MG63 (cell line): ENCODE results near the gene ABCD2. TPM values are rescaled to one million over a fixed set of nuclear protein-coding genes. Genes with fewer than 3 reads are reported as not detected.

Source experiments
- DNase-seq: peaks from one replicate; pipeline ENCODE4 v3.0.0-alpha.2; 2020
- H3K27me3 ChIP-seq: fragments of 250-450 bp; sonication (Bioruptor Pico); 2 replicates; pipeline ENCODE4 v1.5.1; 2020; ENCODE audit warnings: mild to moderate bottlenecking, moderate library complexity
- H3K36me3 ChIP-seq: fragments of 250-450 bp; sonication (Bioruptor Pico); 2 replicates; pipeline ENCODE4 v1.5.1; 2020; ENCODE audit warnings: mild to moderate bottlenecking, moderate library complexity
- H3K4me3 ChIP-seq: fragments of 250-450 bp; sonication (Bioruptor Pico); 2 replicates; pipeline ENCODE4 v1.5.1; 2020; ENCODE audit warnings: mild to moderate bottlenecking, moderate library complexity
- H3K9me3 ChIP-seq: fragments of 250-450 bp; sonication (Bioruptor Pico); 2 replicates; pipeline ENCODE4 v1.5.1; 2020; ENCODE audit warnings: mild to moderate bottlenecking, moderate library complexity
- total RNA-seq: library from RNA; depleted of rRNA; stranded (reverse); fragments of >200 nt; shearing (Covaris generic); gene quantifications from 2 replicates; pipeline ENCODE4 v1.2.3, GENCODE V29; 2014; ENCODE audit warnings: low replicate concordance; rRNA removed

The ABCD2 gene
- total RNA-seq, 1 experiment from 2014 or later: not detected

GRCh38 chr12:39502726-39503125 lies 116.9 kb downstream of the ABCD2 start:
- H3K9me3 ChIP-seq: no peaks in the 10 kb centered on the region
- no peaks in the 10 kb centered on the region for H3K27me3 ChIP-seq
- no peaks in the 10 kb centered on the region for H3K36me3 ChIP-seq
- no peak for DNase-seq
- H3K4me3 ChIP-seq: no peak overlapping the region

Other genes starting within 250 kb of the ABCD2 start
- gene KIF21A, start 176.7 kb downstream of the ABCD2 start, total RNA-seq: 11.1 and 11.8 TPM in 2 replicates